HG02798 (cell line): Measurements from ENCODE around the gene MLLT6.
"Not testable (repeated sequence)": the region's sequence is repeated elsewhere in the genome, so short reads cannot be mapped to it uniquely, and the experiment has no call there.

Experiments
- ATAC-seq: cut with Tn5 transposase; IDR thresholded peaks from one replicate; pipeline ENCODE4 v1.9.1; 2021; ENCODE audit warnings: mild to moderate bottlenecking; ENCODE audit not compliant: unreplicated experiment, poor library complexity

Gene MLLT6

DNA sequence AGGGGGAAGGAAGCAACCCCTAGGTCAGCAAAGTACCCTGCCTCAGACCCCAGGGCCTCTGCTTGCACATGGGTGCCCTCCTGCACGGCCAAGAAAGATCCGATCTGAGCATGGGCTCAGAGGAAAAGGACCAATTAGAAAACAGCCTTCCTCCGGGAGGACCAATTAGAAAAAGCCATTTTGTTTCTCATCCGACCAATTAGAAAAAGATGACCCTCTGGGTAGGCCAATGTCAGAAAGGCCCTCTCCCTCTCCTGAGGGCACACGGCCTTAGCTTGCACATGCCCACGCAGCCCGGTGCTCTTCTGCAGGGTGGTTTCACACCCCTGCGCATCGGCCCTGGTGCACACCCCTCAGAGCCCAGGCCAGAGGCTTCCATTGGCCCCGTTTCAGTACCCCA is 20.0 kb downstream of the MLLT6 start:
- ATAC-seq: no peak

DNA sequence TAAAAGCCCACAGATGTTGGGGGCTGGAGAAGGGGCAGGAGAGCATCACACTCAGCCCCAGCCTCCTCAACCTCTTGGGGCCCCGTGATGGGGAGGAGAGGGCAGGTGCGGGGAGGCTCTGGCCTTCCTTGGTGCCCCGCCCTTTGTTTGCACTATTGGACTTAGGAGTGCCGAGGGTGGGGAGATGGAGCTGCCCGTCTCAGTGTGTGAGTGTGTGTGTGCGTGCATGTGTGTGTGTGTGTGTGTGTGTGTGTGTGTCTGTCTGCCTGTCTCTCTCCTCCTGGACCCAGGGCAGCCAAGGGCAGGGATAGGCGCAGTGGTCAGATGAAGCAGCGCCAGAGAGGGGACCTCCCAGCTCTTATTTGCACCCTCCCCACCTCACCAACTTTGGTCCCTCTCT is 21.1 kb downstream of the MLLT6 start:
- not testable (repeated sequence) for ATAC-seq

- ATAC-seq: no peak
Observed at GRCh38 chr17:38727736-38728135, 22.7 kb downstream of the MLLT6 start.

- no peak for ATAC-seq
Observed at GRCh38 chr17:38728290-38728831, 23.3 kb downstream of the MLLT6 start.

DNA sequence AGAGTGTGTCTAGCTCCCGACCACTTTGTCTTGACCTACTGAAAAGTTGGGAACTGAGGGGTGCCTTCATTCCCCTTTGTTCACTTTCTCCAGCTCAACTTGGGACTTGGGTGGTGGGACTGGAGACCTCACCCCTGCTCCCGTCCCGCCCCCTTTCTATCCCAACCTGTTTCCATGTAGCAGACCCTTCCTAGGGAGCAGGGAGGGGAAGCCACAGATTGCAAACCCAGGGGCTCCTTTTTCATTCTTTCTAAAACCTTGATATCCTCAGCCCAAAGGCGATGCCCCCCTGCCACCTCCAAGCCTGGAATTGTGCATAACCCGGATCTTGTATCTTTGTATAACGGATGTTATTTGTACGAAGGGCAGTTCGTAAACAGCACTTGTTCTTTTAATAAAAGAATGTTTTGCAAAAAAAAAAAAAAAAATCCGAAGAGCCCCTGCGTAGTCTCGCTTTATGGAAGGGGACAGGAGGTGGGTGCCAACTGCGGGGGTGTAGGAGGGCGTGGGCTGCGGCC is 24.4 kb downstream of the MLLT6 start:
- ATAC-seq: no peak

- ATAC-seq: peak; percentile 90
Observed at GRCh38 chr17:38729886-38730525, 24.9 kb downstream of the MLLT6 start, which contains the start of gene CISD3. Gene CISD3 (plus strand): TSS chr17:38730341. CDS start chr17:38730359, 18 bp downstream.

DNA sequence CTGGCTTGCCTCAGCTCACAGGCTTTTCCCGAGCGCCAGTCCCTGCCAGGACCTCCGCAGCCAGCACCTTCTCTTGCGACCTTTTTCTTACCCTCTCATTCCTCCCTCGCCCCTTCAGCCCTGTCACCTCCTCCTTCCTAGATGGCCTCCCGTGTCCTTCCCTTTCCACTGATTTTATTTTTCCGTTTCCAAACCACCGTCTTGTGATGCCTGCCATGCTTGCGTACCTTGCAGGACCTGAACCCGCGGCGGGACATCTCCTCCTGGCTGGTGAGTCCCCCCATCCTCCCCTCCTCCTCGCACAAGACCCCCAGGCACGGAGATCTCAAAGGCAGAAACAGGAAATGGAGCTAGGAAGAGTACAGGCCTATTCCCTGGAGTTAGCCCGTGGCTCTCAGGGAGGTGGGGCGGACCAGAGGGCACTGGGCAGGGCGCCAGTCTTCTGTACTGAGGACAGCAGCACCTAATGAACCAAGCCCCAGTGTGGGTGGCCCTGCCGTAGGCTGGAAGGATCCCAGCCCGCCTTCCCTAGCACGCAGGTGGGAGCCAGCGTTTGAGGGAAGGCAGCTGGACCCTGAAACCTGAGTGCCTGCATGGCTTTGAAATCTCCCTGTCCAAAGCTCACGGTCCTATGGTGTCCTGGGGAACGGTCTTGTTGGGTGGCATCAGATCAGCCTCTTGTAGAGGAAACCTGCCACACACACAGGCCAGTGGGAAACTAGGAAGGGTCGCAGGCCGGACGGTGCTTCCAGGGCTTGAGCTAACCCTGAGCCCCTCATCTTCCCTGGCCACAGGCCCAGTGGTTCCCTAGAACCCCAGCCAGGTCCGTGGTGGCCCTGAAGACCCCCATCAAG is 25.7 kb downstream of the MLLT6 start:
- ATAC-seq: no peak

GRCh38 chr17:38731526-38732294 is 26.6 kb downstream of the MLLT6 start:
- ATAC-seq: no peak

DNA sequence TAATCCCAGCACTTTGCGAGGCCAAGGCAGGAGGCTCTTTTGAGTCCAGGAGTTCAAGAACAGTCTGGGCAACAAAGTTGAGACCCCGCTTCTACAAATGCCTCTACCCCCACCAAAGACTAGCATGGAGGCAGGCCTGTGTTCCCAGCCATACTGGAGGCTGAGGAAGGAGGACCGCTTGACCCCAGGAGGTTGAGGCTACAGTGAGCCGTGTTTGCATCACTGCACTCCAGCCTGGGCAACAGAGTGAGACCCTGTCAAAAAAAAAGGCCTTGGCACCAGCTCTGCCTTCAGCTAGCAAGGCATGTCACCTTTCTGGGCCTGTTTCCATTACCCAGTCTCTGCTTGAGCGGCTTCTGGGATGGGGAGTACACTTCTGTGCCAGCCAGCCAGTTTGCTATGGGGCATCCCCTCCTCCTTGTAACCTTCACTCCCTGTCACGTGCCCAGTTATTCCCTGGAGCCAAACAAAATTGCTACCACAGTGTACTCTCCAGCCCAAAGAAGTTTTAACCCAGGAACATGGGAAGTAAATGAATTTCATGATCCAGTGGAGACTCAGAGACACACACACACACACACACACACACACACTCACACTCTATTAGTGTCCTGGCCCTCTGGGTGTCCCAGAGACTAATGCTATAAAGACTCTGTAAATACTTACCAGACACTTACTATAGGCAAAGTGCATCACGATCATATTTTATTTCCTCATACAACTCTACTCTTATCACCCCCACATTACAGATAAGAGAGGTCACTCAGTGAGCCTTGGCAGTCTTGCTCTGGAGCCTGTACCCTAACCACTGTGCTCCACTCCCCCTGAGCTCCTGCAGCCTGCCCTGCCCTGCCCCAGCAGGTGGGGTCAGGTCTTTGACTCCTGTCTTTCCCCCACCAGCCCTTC is 27.6 kb downstream of the MLLT6 start:
- ATAC-seq: no peak

- no peak for ATAC-seq
Observed at GRCh38 chr17:38733282-38733981, 28.4 kb downstream of the MLLT6 start.

GRCh38 chr17:38733982-38734973 is 29.2 kb downstream of the MLLT6 start:
- ATAC-seq: no peak

DNA sequence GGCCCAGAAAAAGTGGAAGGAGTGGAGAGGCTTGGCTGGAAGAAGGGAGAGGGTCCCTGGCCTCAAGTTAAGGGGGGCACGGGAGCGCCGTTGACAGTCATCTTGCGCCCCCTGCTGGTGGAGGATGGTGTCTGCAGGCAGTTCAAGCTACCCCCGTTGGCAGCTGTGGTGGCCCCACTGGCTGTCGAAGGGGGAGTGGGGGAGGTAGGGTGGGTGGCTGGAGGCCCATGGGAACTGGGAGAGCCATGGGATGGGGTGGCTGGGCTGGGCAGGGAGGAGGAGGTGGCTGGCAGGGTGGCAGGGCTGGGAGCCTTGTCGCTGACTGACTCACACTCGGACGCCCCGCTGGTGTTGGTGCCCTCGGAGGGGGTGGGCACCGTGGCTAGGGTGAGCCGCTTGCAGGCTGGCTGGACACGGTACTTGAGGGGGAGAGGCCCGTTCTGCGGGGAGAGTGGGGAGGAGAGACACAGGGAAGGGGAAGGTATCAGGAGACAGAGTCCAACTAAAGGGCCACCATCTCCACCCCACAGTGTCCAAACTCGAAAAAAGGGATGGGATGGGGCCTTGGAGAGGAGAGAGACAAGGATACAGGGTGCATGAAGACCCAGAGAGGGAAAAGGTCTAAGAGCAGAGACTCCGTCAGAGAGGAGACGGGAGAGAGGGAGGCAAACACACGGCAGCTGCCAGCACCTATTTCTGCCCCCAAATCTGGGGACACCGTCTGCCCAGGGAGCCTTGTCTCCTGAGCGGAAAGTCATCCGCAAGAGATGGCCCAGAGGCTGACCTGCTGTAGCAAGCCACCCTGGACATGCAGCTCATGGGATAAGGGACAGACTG is 30.3 kb downstream of the MLLT6 start:
- no peak for ATAC-seq

DNA sequence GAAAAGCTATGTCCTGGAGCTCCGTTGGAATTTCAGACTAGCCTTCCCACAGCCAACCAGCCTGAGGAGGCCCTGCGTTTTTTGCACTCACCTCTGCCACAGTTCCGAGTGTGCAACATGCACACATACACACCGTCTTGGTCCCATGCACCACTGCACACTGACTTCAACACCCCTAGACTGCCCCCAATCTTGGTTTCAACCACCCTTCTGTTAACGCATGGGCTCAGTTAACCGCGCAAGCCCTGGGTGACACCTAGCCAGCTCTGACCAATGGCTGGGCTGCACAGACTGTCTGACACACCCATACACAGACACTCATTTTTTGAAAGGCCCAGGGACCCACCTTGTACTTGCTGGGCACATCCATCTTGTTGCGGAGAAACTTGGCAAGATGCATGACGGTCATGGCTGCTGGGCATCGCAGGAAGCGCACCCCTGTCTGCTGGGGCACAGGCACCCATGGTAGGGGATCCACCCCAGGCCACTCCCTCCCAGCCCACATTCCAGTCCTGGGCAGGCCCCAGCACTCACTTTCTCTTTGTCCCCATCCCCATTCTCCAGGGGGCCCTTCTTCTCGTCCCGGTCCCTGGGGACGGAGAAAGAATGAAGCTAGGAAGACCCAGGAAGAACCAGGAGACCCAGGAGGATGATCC is 33.1 kb downstream of the MLLT6 start:
- no peak for ATAC-seq

DNA sequence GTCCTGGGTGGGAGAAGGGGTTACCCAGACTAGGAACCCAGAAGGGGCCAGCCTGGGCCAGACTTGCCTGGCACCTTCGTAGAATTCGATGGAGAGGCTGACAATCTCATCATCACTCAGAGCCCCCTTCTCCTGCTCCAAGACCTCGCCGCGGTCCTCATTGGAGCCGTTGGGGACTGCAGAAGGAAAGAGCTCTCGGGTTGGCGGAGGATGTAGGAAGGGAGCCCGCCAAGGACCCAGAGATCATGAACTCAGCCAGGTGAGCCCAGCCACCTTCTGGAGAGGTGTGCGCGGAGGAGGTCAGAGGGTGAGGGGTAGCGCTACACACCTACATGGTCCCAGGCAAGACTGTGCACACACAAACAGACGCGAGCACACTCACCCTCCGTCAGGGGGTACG is 33.6 kb downstream of the MLLT6 start:
- no peak for ATAC-seq

GRCh38 chr17:38739305-38739704 is 34.2 kb downstream of the MLLT6 start:
- ATAC-seq: no peak

GRCh38 chr17:38740044-38740443 is 35.0 kb downstream of the MLLT6 start:
- no peak for ATAC-seq
